GM21423 (cell line): Measurements from ENCODE around the gene KDM1B.
A peak's percentile ranks its signal among the peaks of the same experiment; 100 is the strongest.
"Not testable (repeated sequence)": the region's sequence is repeated elsewhere in the genome, so short reads cannot be mapped to it uniquely, and the experiment has no call there.

Experiments
- ATAC-seq: cut with Tn5 transposase; IDR thresholded peaks from one replicate; pipeline ENCODE4 v1.9.1; 2021; ENCODE audit warnings: mild to moderate bottlenecking, moderate library complexity; ENCODE audit not compliant: unreplicated experiment

Gene KDM1B

DNA sequence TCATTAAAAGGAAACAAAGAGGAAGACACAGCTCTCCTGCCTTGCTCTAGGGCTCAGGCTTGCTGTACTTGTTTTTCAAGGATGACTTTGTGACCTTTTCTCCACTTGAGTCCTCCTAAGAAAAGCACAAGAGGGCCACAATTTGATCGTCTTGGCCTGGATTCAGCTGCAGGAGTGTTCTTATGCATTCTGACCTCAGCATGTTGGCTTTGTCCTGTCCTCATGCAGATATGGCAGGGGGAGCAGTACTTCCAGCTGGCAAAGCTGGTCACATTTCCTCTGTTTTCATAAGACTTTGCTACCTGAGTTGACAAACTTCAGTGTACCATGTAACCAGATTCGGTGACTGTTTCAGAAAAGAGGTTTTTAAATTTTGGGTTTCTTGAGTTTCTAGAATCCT lies 30.8 kb downstream of the KDM1B start:
- ATAC-seq, result no peak

DNA sequence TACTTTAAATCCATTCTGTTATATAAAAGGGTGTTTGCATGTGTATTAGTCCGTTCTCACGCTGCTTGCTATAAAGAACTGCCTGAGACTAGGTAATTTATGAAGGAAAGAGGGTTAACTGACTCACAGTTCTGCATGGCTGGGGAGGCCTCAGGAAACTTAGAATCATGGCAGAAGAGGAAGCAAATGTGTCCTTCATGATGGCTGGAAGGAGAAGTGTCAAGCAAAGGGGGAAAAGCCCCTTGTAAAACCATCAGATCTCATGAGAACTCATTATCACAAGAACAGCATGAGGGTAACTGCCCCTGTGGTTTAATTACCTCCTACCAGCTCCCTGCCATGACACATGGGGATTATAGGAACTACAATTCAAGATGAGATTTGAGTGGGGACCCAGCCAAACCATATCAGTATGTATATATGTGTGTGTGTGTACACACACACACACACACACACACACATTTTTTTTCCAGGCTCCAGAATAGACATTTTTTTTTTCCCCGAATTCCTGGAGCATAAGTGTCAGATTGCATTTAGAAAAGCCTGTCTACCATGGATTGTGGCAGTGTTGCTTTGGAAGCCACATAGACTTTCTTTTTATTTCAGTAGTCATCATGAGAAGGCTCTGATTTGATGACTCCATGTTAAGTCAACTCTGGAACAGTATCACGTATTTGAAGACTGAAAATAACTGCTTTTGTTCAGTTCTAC lies 31.5 kb downstream of the KDM1B start:
- ATAC-seq, result no peak

DNA sequence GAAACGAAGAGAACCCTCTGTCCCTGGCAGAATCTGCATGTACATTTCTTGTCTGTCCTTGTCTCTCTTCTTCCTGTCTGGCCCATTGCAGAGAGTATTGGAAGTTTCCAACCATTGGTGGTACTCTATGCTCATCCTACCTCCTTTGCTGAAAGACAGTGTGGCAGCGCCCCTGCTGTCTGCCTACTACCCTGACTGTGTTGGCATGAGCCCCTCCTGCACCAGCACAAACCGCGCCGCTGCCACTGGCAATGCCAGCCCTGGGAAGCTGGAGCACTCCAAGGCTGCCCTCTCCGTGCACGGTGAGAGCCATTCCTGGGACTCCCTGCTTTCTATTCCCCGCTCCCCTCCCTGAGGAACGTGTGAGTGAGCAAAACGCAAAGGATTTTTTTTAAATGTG lies 32.5 kb downstream of the KDM1B start:
- no peak for ATAC-seq

DNA sequence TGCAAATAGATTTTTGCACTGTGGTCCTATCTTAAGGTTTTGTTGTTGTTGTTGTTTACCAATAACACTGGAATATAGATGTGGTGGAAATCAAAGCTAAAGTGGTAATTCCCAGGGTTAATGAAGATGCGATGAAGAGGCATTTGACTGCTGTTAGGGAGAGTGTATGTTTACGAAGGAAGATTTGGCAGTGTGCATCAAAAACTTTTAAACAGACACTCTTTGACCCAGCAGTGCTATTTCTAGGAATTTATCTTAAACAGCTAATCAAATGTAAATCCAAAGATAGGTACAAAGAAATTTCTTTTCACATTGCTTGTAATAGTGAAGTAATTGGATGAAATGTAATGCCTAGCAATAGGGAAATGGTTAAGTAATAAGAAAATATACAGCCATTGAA lies 34.0 kb downstream of the KDM1B start:
- no peak for ATAC-seq

DNA sequence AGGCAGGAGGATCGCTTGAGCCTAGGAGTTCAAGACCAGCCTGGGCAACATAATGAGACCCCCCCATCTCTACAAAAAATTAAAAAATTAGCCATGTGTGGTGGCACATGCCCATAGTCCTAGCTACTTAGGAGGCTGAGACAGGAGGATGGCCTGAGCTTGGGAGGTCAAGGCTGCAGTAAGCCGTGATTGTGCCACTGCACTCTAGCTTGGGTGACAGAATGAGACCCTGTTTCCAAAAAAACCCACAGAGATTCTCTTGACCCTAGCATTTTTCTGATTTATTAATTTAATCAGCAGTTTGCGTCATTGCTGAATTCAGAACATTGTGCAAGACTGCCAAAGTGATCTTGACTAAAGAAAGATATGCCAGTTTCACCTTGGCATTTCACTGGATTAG lies 36.8 kb downstream of the KDM1B start:
- ATAC-seq, result no peak

DNA sequence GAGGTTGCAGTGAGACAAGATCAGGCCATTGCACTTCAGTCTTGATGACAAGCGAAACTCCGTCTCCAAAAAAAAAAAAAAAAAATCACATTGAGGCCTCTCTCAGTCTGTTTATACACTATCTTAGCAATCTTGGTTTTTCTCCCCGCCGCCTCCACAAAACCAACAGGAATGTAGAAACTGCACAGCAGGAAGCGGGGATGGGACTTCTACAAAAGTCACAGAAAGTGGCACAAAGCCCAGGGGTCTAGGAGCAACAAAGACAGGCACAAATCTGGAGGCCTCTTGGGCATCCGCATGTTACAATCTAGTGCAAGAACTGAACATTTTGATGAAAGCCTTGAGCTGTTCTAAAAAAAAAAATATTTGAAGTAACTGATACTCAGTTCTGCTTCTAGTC lies 48.6 kb downstream of the KDM1B start:
- ATAC-seq, result no peak

DNA sequence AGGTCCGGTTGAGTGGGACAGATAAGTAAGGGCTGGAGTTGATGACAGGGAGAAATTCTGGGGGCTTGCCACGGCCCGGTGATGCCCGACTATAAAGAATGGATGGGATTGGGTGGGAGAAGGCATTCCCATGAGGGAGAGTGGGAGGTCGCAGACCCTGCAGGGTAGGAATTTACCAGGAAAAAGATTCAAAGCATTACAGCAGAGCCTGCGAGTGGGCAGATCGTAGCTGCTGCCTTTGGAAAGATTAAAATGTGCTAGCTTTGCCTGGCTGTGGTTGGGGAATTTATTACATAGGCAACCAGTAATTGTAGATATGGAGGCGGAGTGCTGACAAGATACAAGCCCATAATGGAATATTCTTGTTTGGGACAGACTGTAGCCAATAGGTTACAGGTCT lies 49.5 kb downstream of the KDM1B start:
- ATAC-seq, result no peak

DNA sequence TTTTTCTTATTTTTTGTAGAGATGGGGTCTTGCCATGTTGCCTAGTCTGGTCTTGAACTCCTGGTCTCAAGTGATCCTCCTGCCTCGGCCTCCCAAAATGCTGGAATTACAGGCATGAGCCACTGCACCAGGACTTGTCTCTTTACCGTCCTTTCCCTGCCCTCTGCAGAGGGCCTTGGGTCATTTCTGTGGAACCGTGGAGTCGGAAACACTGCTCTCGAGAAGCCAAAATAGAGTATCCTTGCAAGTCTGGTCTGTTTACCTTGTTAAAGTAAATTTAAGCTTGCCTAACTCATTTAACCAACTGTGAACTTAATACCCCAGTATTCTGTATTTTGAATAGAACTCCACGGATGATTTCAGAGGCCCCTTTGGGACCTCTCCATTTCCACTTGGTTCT lies 51.4 kb downstream of the KDM1B start:
- ATAC-seq, result no peak

DNA sequence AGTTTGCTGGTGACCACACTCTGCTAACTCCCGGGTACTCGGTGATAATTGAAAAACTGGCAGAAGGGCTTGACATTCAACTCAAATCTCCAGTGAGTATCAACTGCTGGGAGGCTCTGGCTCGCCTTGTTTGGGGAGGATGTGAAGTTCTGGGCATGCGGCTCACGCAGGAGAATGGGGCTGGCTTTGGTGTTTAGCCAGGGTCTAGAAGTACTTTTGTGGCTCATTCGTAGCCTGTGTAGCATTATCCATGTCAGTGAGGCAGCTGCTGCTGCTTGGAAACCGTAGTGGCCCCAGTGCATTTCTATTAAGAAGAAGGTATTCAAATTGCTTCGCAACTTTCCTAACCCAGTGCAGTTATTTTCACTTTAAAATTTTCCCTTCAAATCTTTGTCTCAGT lies 52.2 kb downstream of the KDM1B start:
- no peak for ATAC-seq

DNA sequence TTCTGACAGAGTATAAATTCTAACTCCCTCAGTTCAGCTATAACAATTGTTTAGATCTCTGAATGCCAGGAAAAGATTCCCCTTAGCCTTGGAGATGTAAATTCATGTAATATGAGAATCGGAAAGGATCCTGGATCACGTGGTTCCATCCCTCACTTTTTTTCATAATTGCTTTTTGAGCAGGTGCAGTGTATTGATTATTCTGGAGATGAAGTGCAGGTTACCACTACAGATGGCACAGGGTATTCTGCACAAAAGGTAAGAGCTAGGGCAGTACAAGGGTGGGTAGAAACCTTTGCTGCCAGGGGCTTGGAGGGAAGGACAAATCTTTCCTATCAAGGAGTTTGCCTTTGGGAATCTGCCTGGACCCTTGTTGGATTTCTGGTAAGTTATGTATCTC lies 52.7 kb downstream of the KDM1B start:
- ATAC-seq, result no peak

DNA sequence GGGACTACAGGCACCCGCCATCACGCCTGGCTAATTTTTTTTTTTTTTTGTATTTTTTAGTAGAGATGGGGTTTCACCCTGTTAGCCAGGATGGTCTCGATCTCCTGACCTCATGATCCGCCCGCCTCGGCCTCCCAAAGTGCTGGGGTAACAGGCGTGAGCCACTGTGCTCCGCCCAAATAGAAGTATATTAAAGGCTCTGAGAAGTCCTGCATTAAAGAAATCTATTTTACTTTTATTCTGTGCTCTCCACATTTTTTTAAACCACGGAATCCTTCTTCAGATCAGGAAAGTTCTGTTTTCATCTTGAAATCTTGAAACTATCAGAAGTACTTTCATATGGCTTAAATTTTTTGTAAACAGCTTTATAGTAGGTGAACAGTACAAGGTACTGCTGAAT lies 53.6 kb downstream of the KDM1B start:
- not testable (repeated sequence) for ATAC-seq

DNA sequence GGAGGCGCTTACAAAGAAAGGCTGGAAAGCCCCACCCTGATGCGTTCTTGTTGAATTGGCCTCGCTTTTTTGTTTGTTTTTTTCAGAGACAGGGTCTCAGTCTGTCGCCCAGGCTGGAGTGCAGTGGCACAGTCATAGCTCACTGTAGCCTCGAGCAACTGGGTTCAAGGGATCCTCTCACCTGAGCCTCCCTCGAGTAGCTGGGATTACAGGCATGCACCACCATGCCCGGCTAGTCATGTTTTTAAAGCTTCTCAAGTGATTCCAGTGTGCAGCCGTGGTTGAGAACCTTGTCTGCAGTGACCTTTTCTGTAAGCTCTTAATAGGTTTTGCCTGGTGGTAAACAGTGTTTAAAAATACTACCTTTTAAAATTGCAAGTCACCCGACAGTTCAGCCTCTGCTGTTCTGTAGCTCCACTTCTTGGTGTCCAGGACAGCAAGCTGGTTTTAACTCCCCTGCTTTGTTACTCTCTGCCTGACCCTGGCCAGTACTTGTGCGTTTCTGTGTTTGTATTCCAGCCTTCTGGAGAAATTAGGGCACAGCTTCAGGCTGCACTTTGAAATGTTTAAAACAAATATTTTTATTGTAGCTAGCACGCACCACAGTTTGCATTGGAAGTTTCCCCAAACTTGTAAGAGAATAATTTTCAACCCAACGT lies 54.4 kb downstream of the KDM1B start:
- ATAC-seq, result no peak

DNA sequence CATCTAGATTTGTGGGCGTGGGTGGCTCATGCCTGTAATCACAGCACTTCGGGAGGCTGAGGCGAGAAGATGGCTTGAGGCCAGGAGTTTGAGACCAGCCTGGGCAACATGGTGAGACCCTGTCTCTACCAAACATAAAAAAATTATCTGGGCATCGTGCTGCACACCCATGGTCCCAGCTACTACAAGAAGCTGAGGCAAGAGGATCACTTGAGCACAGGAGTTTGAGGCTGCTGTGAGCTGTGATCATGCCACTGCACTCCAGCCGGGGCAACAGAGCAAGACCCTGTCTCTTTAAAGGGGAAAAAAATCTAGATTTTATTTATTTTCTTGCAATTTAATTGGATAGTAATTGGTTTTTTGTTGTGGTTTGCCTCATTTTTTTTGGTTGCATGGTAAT lies 55.5 kb downstream of the KDM1B start:
- no peak for ATAC-seq

DNA sequence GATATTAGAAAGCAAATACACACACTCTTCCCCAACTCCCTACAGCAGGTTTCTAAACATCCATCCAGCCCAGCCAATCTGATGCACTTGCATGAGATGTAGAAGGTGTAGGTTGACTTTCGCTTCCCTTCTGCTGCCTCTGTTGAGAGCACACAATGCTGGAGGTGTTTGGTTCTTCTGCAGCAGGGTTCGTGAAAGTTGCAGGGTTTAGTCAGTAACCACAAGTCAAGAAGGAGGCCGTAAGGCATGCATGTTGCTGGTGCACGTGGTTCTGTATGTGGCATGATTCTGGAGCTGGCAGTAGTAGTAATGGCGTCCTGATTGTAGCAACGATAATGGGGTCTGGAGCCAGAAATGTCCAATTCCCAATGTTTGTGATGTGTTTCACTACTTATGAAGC lies 56.1 kb downstream of the KDM1B start:
- ATAC-seq, result peak; percentile 75

DNA sequence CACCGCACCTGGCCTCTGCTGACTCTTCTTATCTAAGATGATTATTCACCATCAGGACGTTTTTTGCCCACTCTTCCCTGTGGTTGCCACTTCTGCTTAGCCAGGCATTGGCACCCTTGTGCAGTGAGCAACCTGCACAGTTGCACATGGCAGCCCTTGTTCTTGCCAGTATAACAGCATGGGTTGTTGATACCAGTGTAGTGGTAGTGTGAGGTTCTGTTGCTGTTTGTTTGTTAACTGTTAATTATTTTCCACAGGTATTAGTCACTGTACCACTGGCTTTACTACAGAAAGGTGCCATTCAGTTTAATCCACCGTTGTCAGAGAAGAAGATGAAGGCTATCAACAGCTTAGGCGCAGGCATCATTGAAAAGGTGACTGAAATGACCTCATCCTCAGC lies 57.0 kb downstream of the KDM1B start:
- no peak for ATAC-seq

DNA sequence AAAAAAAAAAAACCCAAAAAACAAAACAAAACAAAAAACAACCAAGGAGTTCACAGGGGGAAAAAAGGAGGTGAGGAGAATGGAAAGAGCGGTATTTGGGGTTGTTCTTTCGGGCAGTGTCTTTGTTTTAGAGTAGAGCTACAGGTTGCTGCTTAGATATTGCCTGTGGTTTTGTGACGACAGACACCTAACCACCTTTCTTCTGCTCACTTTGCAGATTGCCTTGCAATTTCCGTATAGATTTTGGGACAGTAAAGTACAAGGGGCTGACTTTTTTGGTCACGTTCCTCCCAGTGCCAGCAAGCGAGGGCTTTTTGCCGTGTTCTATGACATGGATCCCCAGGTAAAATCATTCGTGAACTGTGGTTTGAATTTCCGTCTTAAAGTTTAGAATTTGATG lies 58.2 kb downstream of the KDM1B start:
- no peak for ATAC-seq

DNA sequence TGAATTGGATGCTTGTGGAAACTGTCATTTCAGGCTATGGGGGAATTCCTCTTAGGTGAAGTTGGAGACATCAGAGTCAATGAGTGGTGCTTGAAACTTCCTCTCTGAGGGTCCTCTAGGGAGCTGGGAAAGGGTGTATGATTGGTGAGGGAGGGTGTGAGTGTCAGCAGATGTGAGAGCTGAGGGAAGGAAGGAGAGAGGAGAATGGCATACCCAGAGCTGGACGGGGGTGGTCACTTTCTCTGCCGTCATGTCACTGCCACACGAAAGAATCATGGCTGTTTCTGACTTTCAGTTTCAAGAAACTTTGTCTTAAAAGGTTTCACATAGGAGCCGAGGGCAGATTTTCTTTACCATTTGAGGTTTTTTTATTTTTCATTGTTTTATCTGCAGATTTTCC lies 58.8 kb downstream of the KDM1B start:
- peak; percentile 35 for ATAC-seq

DNA sequence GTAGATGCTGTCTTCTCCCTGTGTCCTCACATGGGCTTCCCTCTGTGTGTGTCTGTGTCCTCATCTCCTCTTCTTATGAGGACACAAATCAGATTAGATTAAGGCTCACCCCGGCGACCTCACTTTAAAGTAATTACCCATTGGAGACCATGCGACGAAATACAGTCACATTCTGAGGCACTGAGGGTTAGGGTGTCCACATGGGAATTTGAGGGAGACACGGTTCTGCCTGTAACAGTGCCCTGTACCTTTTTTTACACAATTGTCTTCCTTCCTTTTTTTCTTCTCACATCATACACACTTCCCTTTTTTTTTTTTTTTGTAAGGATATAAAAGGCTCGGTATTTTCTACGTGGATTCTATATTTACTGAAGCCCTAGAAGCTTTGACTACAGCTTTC lies 60.2 kb downstream of the KDM1B start:
- ATAC-seq, result no peak

DNA sequence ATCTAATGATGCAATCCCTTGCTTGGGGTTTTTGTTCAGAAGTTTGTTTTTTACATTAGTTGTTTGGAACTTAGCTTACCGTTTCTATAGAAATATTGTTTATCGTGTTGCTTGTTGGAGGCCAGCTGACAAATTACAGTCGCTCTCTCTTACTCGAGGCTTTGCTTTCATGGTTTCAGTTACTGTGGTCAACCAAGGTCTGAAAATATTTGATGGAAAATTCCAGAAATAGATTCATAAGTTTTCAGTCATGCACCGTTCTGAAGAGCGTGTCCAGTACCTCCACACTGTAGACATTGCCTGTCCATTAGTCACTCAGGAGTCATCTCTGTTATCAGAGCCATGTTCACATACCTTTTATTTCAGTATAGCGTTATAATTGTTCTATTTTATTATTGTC lies 61.2 kb downstream of the KDM1B start:
- ATAC-seq, result no peak

DNA sequence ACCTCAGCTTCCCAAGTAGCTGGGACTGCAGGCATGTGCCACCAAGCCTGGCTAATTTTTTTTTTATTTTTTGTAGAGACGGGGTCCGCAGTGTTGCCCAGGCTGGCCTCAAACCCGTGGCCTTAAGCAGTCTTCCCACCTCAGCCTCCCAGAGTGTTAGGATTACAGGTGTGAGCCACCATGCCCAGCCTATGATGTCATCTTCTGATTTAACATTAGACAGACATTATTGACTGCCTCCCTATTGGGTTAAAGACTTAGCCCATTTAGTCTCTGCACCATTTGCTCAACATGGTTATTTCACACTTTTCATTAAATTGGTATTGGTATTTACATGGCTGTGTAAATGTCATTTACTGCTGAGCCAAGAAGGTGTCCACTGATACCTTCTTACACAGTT lies 63.0 kb downstream of the KDM1B start:
- ATAC-seq, result no peak

DNA sequence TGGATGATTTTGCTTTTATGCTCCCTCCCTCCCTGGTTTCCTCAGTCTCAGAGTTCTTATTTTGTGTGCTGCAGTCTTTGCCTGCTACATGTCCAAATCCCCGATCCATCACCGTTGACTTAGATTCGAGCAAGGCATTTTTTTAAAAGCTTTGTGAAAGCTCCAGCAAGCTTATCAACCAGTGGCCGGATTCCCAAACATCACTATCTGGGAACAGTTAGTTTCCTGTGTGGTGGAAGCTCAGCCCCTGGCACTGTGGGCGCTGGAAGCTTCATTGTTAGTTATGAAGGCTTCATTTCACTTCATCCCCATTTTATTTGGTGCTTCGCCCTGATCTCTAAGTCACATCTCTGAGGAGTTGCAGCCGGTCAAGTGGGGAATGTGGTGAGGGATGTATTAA lies 64.4 kb downstream of the KDM1B start:
- no peak for ATAC-seq

DNA sequence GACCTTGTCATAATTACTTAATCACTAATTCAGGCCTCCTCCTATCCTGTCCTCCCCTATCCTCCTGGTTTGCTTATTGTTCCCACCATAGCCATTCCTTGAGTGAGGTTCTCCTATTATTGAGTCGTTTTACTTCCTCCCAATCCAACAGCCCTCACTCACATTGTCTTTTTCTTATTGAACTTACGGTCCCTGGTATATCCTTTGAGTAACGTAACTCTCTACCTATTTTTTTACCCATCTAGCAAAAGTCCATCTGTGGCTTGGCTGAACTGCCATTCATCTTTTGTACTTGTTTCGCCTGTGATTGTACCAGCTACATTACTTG lies 66.0 kb downstream of the KDM1B start:
- ATAC-seq, result no peak

DNA sequence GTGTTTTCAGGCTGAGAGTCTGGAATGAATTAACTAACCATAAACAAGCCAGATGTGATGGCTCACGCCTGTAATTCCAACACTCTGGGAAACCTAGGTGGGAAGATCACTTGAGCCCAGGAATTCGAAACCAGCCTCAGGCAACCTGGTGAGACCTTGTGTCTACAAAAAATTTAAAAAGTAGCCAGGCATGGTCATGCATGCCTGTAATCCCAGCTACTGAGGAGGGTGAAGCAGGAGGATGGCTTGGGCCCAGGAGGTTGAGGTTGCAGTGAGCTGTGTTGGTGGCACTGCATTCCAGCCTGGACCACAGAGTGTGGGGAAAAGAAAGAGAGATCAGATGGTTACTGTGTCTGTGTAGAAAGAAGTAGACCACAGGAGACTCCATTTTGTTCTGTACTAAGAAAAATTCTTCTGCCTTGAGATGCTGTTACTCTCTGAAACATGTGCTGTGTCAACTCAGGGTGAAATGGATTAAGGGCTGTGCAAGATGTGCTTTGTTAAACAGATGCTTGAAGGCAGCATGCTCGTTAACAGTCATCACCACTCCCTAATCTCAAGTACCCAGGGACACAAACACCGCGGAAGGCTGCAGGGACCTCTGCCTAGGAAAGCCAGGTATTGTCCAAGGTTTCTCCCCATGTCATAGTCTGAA lies 71.4 kb downstream of the KDM1B start:
- not testable (repeated sequence) for ATAC-seq
